Endothelial cell of umbilical vein (primary cell): ENCODE results near the gene OCEL1. TPM values are rescaled to one million over a fixed set of nuclear protein-coding genes. Genes with fewer than 3 reads are reported as not detected.

Experiments
- BruUV-seq: library from RNA; stranded (reverse); fragments of 400-500 nt; replicated peaks from 2 replicates; lab custom pipeline; 2021; lab: Mats Ljungman, UMichigan
- CTCF ChIA-PET: fragments of 300-600, 350-600 bp; sonication (Branson Sonifier 250); formaldehyde crosslinking; loops from one replicate; lab custom pipeline; 2021; ENCODE audit warnings: antibody characterized with exemption, inconsistent platforms; lab: Charles Lee
- POLR2A ChIA-PET: fragments of 300-600, 350-600 bp; sonication (Branson Sonifier 250); formaldehyde crosslinking; loops from one replicate; lab custom pipeline; 2021; ENCODE audit warnings: antibody characterized with exemption, inconsistent platforms; lab: Charles Lee
- DNase-seq: peaks from one replicate; pipeline ENCODE4 v3.0.0-alpha.2; 2011; ENCODE audit warnings: low read depth, low spot score
- FAIRE-seq: peaks from 2 replicates; lab custom pipeline; 2011; peaks lifted over from hg19 to GRCh38; lab: Jason Lieb, UNC
- H2AFZ ChIP-seq: 2 replicates; pipeline ENCODE4 v1.6.0; 2012; ENCODE audit warnings: low read depth, low read length, control low read depth, inconsistent platforms
- H3K27ac ChIP-seq: 2 replicates; pipeline ENCODE4 v1.5.1; 2011; ENCODE audit warnings: low read depth, mild to moderate bottlenecking, control low read depth, low read length, moderate library complexity; ENCODE audit not compliant: insufficient read depth
- H3K27me3 ChIP-seq, 2 experiments: 2 replicates each; pipeline versions ENCODE4 v1.6.0 to v1.6.1; 2011; ENCODE audit warnings: low read length in 2 of 2, mixed read lengths in 1 of 2; ENCODE audit not compliant: control insufficient read depth in 2 of 2, insufficient read depth in 2 of 2
- H3K36me3 ChIP-seq, 2 experiments: 2 replicates in 1 of 2; 3 replicates in 1 of 2; pipeline ENCODE4 v1.5.1; 2011; ENCODE audit warnings: low read length in 2 of 2, mild to moderate bottlenecking in 1 of 2, moderate library complexity in 1 of 2; ENCODE audit not compliant: control insufficient read depth in 2 of 2, insufficient read depth in 2 of 2; ENCODE audit errors: extremely low read depth in 1 of 2
- H3K4me1 ChIP-seq: 3 replicates; pipeline ENCODE4 v1.5.1; 2011; ENCODE audit warnings: mild to moderate bottlenecking, low read length; ENCODE audit not compliant: control insufficient read depth, insufficient read depth; ENCODE audit errors: extremely low read depth
- H3K4me2 ChIP-seq: 2 replicates; pipeline ENCODE4 v1.6.1; 2011; ENCODE audit warnings: low read length, control low read depth, mixed read lengths; ENCODE audit not compliant: insufficient read depth
- H3K4me3 ChIP-seq, 3 experiments: fragments of 200-600 bp in 1 of 3; sonication (generic), shearing (Covaris generic) in 1 of 3; replicated peaks in 1 of 3; 2 replicates each; pipeline ENCODE4 v1.5.1; 2011 to 2016; ENCODE audit warnings: control low read depth in 3 of 3, low read length in 3 of 3, mild to moderate bottlenecking in 2 of 3, inconsistent platforms in 1 of 3, low read depth in 1 of 3, moderate library complexity in 1 of 3; ENCODE audit not compliant: insufficient read depth in 1 of 3
- H3K79me2 ChIP-seq: 2 replicates; pipeline ENCODE4 v1.6.0; 2012; ENCODE audit warnings: low read length, inconsistent platforms; ENCODE audit not compliant: control insufficient read depth, insufficient read depth
- H3K9ac ChIP-seq: replicated peaks from 2 replicates; pipeline ENCODE3; 2011; ENCODE audit warnings: low read length, control low read depth; ENCODE audit not compliant: insufficient read depth; ENCODE audit errors: extremely low read depth
- H3K9me1 ChIP-seq: replicated peaks from 3 replicates; pipeline ENCODE4 v1.6.0; 2011; ENCODE audit warnings: mild to moderate bottlenecking, low read length; ENCODE audit not compliant: control insufficient read depth, insufficient read depth; ENCODE audit errors: extremely low read depth
- H3K9me3 ChIP-seq: replicated peaks from 2 replicates; pipeline ENCODE4 v1.5.1; 2012; ENCODE audit warnings: low read length, inconsistent platforms; ENCODE audit not compliant: control insufficient read depth, insufficient read depth
- H4K20me1 ChIP-seq: replicated peaks from 2 replicates; pipeline ENCODE3; 2011; ENCODE audit warnings: mild to moderate bottlenecking, low read length; ENCODE audit not compliant: control insufficient read depth, insufficient read depth; ENCODE audit errors: extremely low read depth
- POLR2A ChIP-seq: IDR thresholded peaks from 2 replicates; pipeline ENCODE4 v1.6.1; 2012; ENCODE audit warnings: low read depth, mild to moderate bottlenecking, control low read depth, low read length
- POLR2AphosphoS5 ChIP-seq: IDR thresholded peaks from 2 replicates; pipeline ENCODE4 v1.6.1; 2012; ENCODE audit warnings: low read depth, mild to moderate bottlenecking, control low read depth, low read length, moderate library complexity; ENCODE audit not compliant: insufficient read depth
- dilution Hi-C: fragments of 300-500 bp; cut with MboI; formaldehyde crosslinking; loops from one replicate; pipeline ENCODE4 v1.15.0; 2019; ENCODE audit warnings: low sequenced_read_pairs; ENCODE audit not compliant: extremely low pct_ligation_motif_present
- intact Hi-C: fragments of 100-400 bp; cut with micrococcal nuclease; formaldehyde crosslinking; loops from one replicate; pipeline ENCODE4 v1.10.0; 2022
- polyA plus RNA-seq, 4 experiments: library from polyadenylated mRNA; depleted of rRNA in 3 of 4; stranded (reverse) in 3 of 4; unstranded in 1 of 4; fragments of >200 nt; gene quantifications; 2 replicates each; pipeline versions ENCODE4 v1.2.1 to v1.2.3, GENCODE V29; 2011 to 2012; ENCODE audit warnings: missing spikeins in 1 of 4
- total RNA-seq: library from RNA; stranded (reverse); gene quantifications from 2 replicates; pipeline ENCODE4 v1.2.3, GENCODE V29; 2021
- TF ChIP-seq, protein P1 (sequence below), 2 donors: IDR thresholded peaks; 1 replicate in 1 of 2; 2 replicates in 1 of 2; pipeline ENCODE4 v1.5.1; 2011; ENCODE audit warnings: low read length in 2 of 2, mild to moderate bottlenecking in 2 of 2, moderate library complexity in 2 of 2, control low read depth in 1 of 2, inconsistent platforms in 1 of 2, low read depth in 1 of 2; ENCODE audit not compliant: insufficient read depth in 1 of 2; ENCODE audit errors: extremely low read depth in 1 of 2

Gene OCEL1
- total and polyA plus RNA-seq, 2 donors (not counting 3 experiments of a cell fraction or from before 2014, with no cell fraction given): 7.4 to 13.0 TPM

DNA sequence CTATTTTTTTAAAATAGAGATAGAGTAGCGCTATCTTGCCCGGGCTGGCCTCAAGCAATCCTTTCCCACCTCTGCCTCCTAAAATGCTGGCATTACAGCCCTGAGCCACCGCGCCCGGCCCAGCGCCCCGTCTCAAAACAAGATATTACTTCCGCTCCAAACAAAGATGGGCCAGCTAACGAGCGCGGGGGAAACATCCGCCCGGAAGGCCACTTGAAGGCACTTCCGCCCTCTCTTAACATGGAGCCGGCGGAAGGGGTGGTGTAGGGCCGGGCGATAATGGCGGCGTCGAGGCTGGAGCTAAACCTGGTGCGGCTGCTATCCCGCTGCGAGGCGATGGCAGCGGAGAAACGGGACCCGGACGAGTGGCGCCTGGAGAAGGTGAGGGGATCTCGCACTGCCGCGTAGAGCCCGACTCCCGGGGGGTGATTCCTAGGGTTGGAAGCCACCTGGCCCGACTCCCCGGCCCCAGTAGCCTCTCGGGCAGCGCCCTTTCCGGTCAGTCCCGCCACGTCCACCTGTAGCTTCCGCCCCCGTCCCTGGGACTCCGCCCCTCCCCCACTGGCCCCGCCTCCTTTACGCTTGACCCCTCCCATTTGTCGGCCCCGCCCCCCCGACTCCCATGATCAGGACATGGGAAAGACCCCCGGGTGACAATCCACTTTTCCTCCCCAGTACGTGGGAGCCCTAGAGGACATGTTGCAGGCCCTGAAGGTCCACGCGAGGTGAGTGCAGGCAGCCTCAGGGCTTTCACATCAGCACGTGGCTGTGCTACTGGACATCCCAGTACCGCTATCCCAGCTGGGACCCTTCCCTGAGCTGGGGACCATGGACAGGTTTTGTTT, 10.7 kb upstream of the OCEL1 start, which contains the start of gene USE1:
USE1 (plus strand) TSS at position 231 of the 845 bp plus-strand sequence; CDS start at position 280, 49 bp downstream.
- H2AFZ ChIP-seq: peak within 1 kb of the TSS; percentile 83
- H3K27me3 ChIP-seq: no peaks in the 10 kb centered on the region
- no peaks in the 10 kb centered on the region for H3K79me2 ChIP-seq
- TF ChIP-seq POLR2A (peak; percentile 89), POLR2AphosphoS5 (peak; percentile 96)
- TF ChIP-seq, protein P1, sequence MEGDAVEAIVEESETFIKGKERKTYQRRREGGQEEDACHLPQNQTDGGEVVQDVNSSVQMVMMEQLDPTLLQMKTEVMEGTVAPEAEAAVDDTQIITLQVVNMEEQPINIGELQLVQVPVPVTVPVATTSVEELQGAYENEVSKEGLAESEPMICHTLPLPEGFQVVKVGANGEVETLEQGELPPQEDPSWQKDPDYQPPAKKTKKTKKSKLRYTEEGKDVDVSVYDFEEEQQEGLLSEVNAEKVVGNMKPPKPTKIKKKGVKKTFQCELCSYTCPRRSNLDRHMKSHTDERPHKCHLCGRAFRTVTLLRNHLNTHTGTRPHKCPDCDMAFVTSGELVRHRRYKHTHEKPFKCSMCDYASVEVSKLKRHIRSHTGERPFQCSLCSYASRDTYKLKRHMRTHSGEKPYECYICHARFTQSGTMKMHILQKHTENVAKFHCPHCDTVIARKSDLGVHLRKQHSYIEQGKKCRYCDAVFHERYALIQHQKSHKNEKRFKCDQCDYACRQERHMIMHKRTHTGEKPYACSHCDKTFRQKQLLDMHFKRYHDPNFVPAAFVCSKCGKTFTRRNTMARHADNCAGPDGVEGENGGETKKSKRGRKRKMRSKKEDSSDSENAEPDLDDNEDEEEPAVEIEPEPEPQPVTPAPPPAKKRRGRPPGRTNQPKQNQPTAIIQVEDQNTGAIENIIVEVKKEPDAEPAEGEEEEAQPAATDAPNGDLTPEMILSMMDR (IDR thresholded peaks at IDR 0.05; ENCODE audit: extremely low read depth in 1 of 2, insufficient read depth in 1 of 2, low read depth in 1 of 2, low read length in 2 of 2): no peak
- intact Hi-C loops (loop anchor here (1.0 kb wide), 1 partner anchor 11 kb away; the partner anchor contains the start of gene OCEL1), dilution Hi-C loops (no loop called here)
- no TSS peak for BruUV-seq
- H3K4me1 ChIP-seq: peaks cover 7% of the 10 kb centered on the region
- DNase-seq (peak; percentile 78), FAIRE-seq (peak; percentile 96)
- H3K4me2 ChIP-seq: peak within 1 kb of the TSS; percentile 84
- H4K20me1 ChIP-seq: no peaks in the 10 kb centered on the region
- H3K36me3 ChIP-seq: peaks cover 0 to 12% of the 10 kb centered on the region in 2 experiments
- ChIA-PET POLR2A (interaction anchor here (1.3 kb wide), 1 partner anchor 52 kb away, joined by 5 read pairs; the partner anchor contains the start of gene BABAM1), CTCF (interaction anchor here (1.1 to 2.3 kb wide), 5 partner anchors 9 to 90 kb away, joined by 3 to 16 read pairs (median 4); partner anchors contain the start of gene MRPL34)
- peak within 1 kb of the TSS; percentile 88 for H3K27ac ChIP-seq
- H3K9ac ChIP-seq: peak within 1 kb of the TSS; percentile 87
- no peaks in the 10 kb centered on the region for H3K9me3 ChIP-seq
- peak within 1 kb of the TSS; percentile 54 to 66 (median 57) for H3K4me3 ChIP-seq
- no peaks in the 10 kb centered on the region for H3K9me1 ChIP-seq
